Breast epithelium (tissue), 4 donors: ENCODE data around the gene FGF21. TPM values are rescaled to one million over a fixed set of nuclear protein-coding genes. Genes with fewer than 3 reads are reported as not detected.
A peak's percentile ranks its signal among the peaks of the same experiment; 100 is the strongest.

ENCODE experiments used
- DNase-seq, 2 donors: peaks; one replicate each; pipeline ENCODE4 v3.0.0-alpha.2; 2019; ENCODE audit warnings: low spot score in 2 of 2
- H3K27ac ChIP-seq, 2 donors: fragments of 200-600 bp; sonication (generic) in 1 of 2; one replicate each; pipeline ENCODE4 v1.5.1; 2016 to 2019; ENCODE audit warnings: mild to moderate bottlenecking in 1 of 2
- H3K27me3 ChIP-seq, 2 donors: fragments of 200-600 bp; sonication (generic) in 1 of 2; one replicate each; pipeline versions ENCODE4 v1.5.1 to v1.6.0; 2017 to 2019; ENCODE audit warnings: control low read depth in 1 of 2, mild to moderate bottlenecking in 1 of 2
- H3K36me3 ChIP-seq: fragments of 200-600 bp; one replicate; pipeline ENCODE4 v1.5.1; 2019
- H3K4me1 ChIP-seq, 2 donors: fragments of 200-600 bp; sonication (generic); one replicate each; pipeline ENCODE4 v1.5.1; 2016 to 2019; ENCODE audit warnings: control low read depth in 1 of 2
- H3K4me3 ChIP-seq, 3 donors: fragments of 200-600 bp; sonication (generic); 1 replicate in 2 of 3; 2 replicates in 1 of 3; pipeline ENCODE4 v1.5.1; 2016 to 2019; ENCODE audit warnings: mild to moderate bottlenecking in 3 of 3, moderate library complexity in 2 of 3
- H3K9me3 ChIP-seq, 2 donors: fragments of 200-600 bp; sonication (generic) in 1 of 2; one replicate each; pipeline ENCODE4 v1.5.1; 2016 to 2019; ENCODE audit warnings: control low read depth in 1 of 2
- CTCF ChIP-seq, 3 donors: fragments of 450-650 bp; IDR thresholded peaks; one replicate each; pipeline ENCODE4 v1.5.1; 2016 to 2017; ENCODE audit warnings: antibody characterized with exemption in 3 of 3, mild to moderate bottlenecking in 3 of 3, moderate library complexity in 3 of 3
- POLR2A ChIP-seq: fragments of 450-650 bp; IDR thresholded peaks from one replicate; pipeline ENCODE4 v1.6.1; 2016; ENCODE audit warnings: antibody characterized with exemption, mild to moderate bottlenecking, moderate library complexity
- POLR2AphosphoS5 ChIP-seq, 3 donors: sonication (generic); formaldehyde crosslinking; IDR thresholded peaks; one replicate each; pipeline ENCODE4 v1.6.1; 2017; ENCODE audit warnings: antibody characterized with exemption in 3 of 3
- intact Hi-C: fragments of 100-400 bp; cut with DNase I; formaldehyde crosslinking; loops from one replicate; pipeline ENCODE4 v1.15.1; 2023; ENCODE audit warnings: low total_unique reads
- total RNA-seq, 3 donors: library from RNA; depleted of rRNA; stranded (reverse); fragments of >200 nt; gene quantifications; one replicate each; pipeline ENCODE4 v1.1.0, GENCODE V29; 2016

The FGF21 gene
- total RNA-seq, 3 donors from 2014 or later = not detected

DNA sequence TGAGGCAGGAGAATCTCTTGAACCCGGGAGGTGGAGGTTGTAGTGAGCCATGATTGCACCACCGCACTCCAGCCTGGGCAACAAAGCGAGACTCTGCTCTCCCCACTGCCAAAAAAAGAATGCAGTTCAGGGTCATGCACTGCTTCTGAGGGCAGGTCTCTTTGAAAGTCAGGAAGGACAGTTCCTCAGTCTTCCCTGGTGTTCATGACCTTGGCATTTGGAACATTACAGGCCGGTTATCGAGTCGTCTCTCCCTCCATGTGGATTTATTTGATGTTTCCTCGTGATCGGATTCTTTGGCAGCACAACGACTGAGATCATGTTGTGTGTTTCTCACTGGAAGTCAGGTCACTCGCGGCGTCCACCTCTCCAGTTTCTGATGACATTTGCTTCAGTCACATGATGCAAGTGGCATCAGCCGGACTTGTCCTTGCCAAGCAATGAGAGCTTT, 17.2 kb downstream of the FGF21 start:
- no peak overlapping the region for H3K4me3 ChIP-seq
- peak in 1 of 3 donors; percentile 33 for TF ChIP-seq POLR2AphosphoS5 (IDR thresholded peaks at IDR 0.05)
- TF ChIP-seq POLR2A = no peak
- H3K4me1 ChIP-seq = no peaks in the 10 kb centered on the region
- DNase-seq = peak; percentile 59 to 64
- H3K27me3 ChIP-seq = no peaks in the 10 kb centered on the region
- peak overlapping the region in 1 of 2 donors; percentile 39 for H3K27ac ChIP-seq
- H3K9me3 ChIP-seq = no peaks in the 10 kb centered on the region
- intact Hi-C loops = no loop called here
- no peaks in the 10 kb centered on the region for H3K36me3 ChIP-seq

DNA sequence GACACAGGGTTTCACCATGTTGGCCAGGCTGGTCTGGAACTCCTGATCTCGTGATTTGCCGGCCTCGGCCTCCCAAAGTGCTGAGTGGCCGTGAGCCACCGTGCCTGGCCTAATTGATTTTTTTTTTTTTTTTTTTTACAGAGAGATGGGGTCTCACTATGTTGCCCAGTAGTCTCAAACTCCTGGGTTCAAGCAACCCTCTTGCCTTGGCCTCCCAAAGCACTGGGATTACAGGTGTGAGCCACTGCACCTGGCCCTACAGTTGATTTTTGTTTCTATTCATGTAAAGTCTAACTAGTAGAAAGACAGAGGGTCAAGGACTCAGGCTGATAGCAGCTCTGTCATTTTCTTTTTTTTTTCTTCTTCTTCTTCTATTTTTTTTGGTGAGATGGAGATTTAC, 21.8 kb downstream of the FGF21 start:
- Histone ChIP-seq H3K4me3 (no peak overlapping the region), H3K27ac (no peak overlapping the region), H3K4me1 (no peaks in the 10 kb centered on the region), H3K27me3 (no peaks in the 10 kb centered on the region), H3K9me3 (no peaks in the 10 kb centered on the region), H3K36me3 (no peaks in the 10 kb centered on the region)
- DNase-seq = no peak
- intact Hi-C loops = no loop called here
- TF ChIP-seq POLR2AphosphoS5 (IDR thresholded peaks at IDR 0.05) (no peak), CTCF (IDR thresholded peaks at IDR 0.05) (no peak), POLR2A (no peak)

DNA sequence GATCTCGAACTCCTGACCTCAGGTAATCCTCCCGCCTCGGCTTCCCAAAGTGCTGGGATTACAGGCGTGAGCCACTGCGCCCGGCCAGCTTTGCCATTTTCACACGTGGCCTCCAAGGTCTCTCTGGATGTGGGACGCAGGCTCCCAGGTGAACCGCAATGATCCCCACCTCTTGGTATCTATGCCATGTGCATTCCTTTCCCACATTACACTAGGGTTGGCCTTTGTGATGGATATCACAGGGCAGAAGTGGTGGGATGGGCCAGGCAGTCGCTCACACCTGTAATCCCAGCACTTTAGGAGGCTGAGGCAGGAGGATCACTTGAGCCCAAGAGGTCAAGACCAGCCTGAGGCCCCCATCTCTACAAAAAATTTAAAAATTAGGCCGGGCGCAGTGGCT, 22.4 kb downstream of the FGF21 start:
- H3K36me3 ChIP-seq = no peaks in the 10 kb centered on the region
- no peak overlapping the region for H3K4me3 ChIP-seq
- H3K27ac ChIP-seq = no peak overlapping the region
- intact Hi-C loops = no loop called here
- H3K9me3 ChIP-seq = no peaks in the 10 kb centered on the region
- H3K4me1 ChIP-seq = no peaks in the 10 kb centered on the region
- no peak for DNase-seq
- TF ChIP-seq POLR2AphosphoS5 (IDR thresholded peaks at IDR 0.05) = no peak
- no peak for TF ChIP-seq CTCF (IDR thresholded peaks at IDR 0.05)
- TF ChIP-seq POLR2A = no peak
- H3K27me3 ChIP-seq = no peaks in the 10 kb centered on the region

- Histone ChIP-seq H3K27ac (no peak overlapping the region), H3K4me1 (no peaks in the 10 kb centered on the region), H3K36me3 (no peaks in the 10 kb centered on the region), H3K9me3 (no peaks in the 10 kb centered on the region), H3K27me3 (no peaks in the 10 kb centered on the region), H3K4me3 (no peak overlapping the region)
- no peak for DNase-seq
- TF ChIP-seq POLR2AphosphoS5 (IDR thresholded peaks at IDR 0.05) (no peak), CTCF (IDR thresholded peaks at IDR 0.05) (no peak)
- intact Hi-C loops = no loop called here
These were observed 24.3 kb downstream of the FGF21 start for GRCh38 chr19:48779636-48780035.

DNA sequence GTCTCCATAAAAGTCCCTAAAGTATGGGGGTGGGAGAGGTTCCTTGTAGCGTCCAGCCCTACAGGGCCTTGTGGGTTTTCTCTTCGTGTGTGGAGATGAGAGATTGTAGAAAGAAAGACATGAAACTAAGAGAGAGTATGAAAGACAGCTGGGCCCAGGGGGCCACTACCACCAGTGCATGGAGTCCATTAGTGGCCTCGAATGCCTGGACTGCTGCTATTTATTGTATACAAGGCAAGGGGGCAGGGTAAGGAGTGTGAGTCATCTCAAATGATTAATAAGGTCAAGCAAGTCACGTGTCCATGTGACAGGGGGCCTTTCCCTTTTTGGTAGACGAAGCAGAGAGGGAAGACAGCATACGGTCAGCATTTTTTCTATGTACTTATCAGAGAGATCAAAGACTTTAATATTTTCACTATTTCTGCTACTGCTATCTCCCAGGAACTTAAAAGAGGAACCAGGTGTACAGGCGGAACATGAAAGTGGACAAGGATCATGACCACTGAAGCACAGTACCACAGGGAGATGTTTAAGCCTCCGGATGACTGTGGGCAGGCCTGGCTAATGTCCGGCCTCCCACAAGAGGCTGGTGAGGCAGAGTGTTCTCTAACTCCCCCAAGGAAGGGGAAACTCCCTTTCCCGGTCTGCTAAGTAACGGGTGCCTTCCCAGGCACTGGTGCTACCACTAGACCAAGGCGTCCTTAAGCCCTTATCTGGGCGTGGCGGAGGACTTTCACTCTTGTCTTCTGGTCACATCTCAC, 25.5 kb downstream of the FGF21 start:
- intact Hi-C loops = no loop called here
- no peak for TF ChIP-seq CTCF (IDR thresholded peaks at IDR 0.05)
- TF ChIP-seq POLR2A = no peak
- TF ChIP-seq POLR2AphosphoS5 (IDR thresholded peaks at IDR 0.05) = no peak
- Histone ChIP-seq H3K9me3 (no peaks in the 10 kb centered on the region), H3K4me1 (no peaks in the 10 kb centered on the region), H3K4me3 (no peak overlapping the region), H3K36me3 (no peaks in the 10 kb centered on the region), H3K27ac (peak overlapping the region; percentile 26 to 32), H3K27me3 (no peaks in the 10 kb centered on the region)
- no peak for DNase-seq
